HG03520 (cell line): ENCODE data around the gene FRAT1.
A peak's percentile ranks its signal among the peaks of the same experiment; 100 is the strongest.
"Not testable (repeated sequence)": the region's sequence is repeated elsewhere in the genome, so short reads cannot be mapped to it uniquely, and the experiment has no call there.

Experiments used
- ATAC-seq: cut with Tn5 transposase; IDR thresholded peaks from one replicate; pipeline ENCODE4 v1.9.1; 2021; ENCODE audit warnings: mild to moderate bottlenecking, moderate library complexity; ENCODE audit not compliant: unreplicated experiment

FRAT1 gene

GRCh38 chr10:97318772-97319651, at the start of gene FRAT1:
TSS of gene FRAT1 (plus strand) at chr10:97319271. CDS start at chr10:97319454, 183 bp downstream.
- ATAC-seq: peak; percentile 66

- no peak for ATAC-seq
Measured at GRCh38 chr10:97270523-97271154, 48.4 kb upstream of the FRAT1 start.

- ATAC-seq: no peak
Measured at GRCh38 chr10:97273700-97274099, 45.4 kb upstream of the FRAT1 start.

- ATAC-seq: no peak
Measured at GRCh38 chr10:97274828-97275227, 44.2 kb upstream of the FRAT1 start.

GRCh38 chr10:97277551-97277950, 41.5 kb upstream of the FRAT1 start:
- ATAC-seq: no peak

- ATAC-seq: no peak
Measured at GRCh38 chr10:97278491-97278989, 40.5 kb upstream of the FRAT1 start.

GRCh38 chr10:97279121-97279815, 39.8 kb upstream of the FRAT1 start:
- ATAC-seq: no peak

GRCh38 chr10:97280783-97281182, 38.3 kb upstream of the FRAT1 start:
- ATAC-seq: no peak

- not testable (repeated sequence) for ATAC-seq
Measured at GRCh38 chr10:97290076-97290475, 29.0 kb upstream of the FRAT1 start.

GRCh38 chr10:97290576-97291356, 28.3 kb upstream of the FRAT1 start:
- ATAC-seq: not testable (repeated sequence)

GRCh38 chr10:97291357-97292096, 27.5 kb upstream of the FRAT1 start:
- ATAC-seq: no peak

- peak; percentile 98 for ATAC-seq
Measured at GRCh38 chr10:97292097-97292861, 26.8 kb upstream of the FRAT1 start, which contains the start of gene ARHGAP19. TSS of gene ARHGAP19 (minus strand) at chr10:97292637. CDS start at chr10:97292627, 10 bp downstream.

- ATAC-seq: no peak
Measured at GRCh38 chr10:97292862-97293198, 26.2 kb upstream of the FRAT1 start.

GRCh38 chr10:97297556-97298222, 21.4 kb upstream of the FRAT1 start:
- ATAC-seq: no peak

GRCh38 chr10:97298223-97298571, 20.9 kb upstream of the FRAT1 start:
- no peak for ATAC-seq

GRCh38 chr10:97300980-97301379, 18.1 kb upstream of the FRAT1 start:
- no peak for ATAC-seq

GRCh38 chr10:97302088-97302791, 16.8 kb upstream of the FRAT1 start:
- no peak for ATAC-seq

GRCh38 chr10:97307441-97307840, 11.6 kb upstream of the FRAT1 start:
- no peak for ATAC-seq
